ENCODE results near the gene DNTTIP2. TPM values are rescaled to one million over a fixed set of nuclear protein-coding genes. Genes with fewer than 3 reads are reported as not detected.

DNTTIP2 gene
- total and polyA plus RNA-seq, 2 donors (not counting 3 experiments of a cell fraction or from before 2014, with no cell fraction given): 8.0 to 53.7 TPM

DNA sequence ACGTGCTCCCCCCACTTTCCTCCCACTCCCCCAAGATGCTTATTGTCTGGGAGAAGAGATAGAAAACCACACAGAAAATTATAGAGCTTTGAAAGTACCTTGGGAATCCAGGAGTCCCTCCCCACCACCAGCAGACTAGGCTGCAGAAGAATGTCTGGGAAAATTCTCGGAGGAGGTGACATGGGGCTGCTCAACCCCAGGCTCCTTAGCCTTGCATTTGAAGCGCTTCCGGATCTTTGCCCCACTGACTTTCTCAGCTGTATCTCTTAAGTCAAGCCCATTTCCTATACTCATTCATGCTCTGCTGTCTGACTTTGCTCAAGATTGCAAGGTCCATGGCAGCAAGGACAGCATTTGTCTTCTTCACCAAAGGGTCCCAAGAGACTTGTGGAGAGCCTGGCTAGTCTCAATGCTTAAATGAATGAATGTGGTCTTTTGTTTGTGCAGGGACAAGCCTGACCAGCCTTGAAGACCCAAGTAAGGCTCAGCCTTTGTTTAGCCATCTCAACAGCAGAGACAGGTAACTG lies 38.0 kb downstream of the DNTTIP2 start:
- POLR2A ChIA-PET: interaction anchor here (0.7 kb wide), 1 partner anchor 169 kb away, joined by 3 read pairs; no protein-coding TSS in a partner anchor

More for the DNA sequence above, 38.0 kb downstream of the DNTTIP2 start:
- Histone ChIP-seq H3K4me3 (replicated peaks in 1 of 3; ENCODE audit: insufficient read depth in 1 of 3, low read depth in 1 of 3, low read length in 3 of 3) (no peak overlapping the region), H4K20me1 (replicated peaks; ENCODE audit: control insufficient read depth, extremely low read depth, insufficient read depth, low read length) (no peaks in the 10 kb centered on the region), H3K9me3 (replicated peaks; ENCODE audit: control insufficient read depth, insufficient read depth, low read length) (no peaks in the 10 kb centered on the region), H3K79me2 (ENCODE audit: control insufficient read depth, insufficient read depth, low read length) (no peaks in the 10 kb centered on the region), H3K4me1 (ENCODE audit: control insufficient read depth, extremely low read depth, insufficient read depth, low read length) (peaks cover 16% of the 10 kb centered on the region), H3K27me3 (ENCODE audit: control insufficient read depth in 2 of 2, insufficient read depth in 2 of 2, low read length in 2 of 2) (no peaks in the 10 kb centered on the region), H3K27ac (ENCODE audit: insufficient read depth, low read depth, low read length) (no peak overlapping the region), H3K9me1 (replicated peaks; ENCODE audit: control insufficient read depth, extremely low read depth, insufficient read depth, low read length) (no peaks in the 10 kb centered on the region), H3K4me2 (ENCODE audit: insufficient read depth, low read length) (no peak overlapping the region), H3K36me3 (ENCODE audit: control insufficient read depth in 2 of 2, extremely low read depth in 1 of 2, insufficient read depth in 2 of 2, low read length in 2 of 2) (no peaks in the 10 kb centered on the region), H3K9ac (replicated peaks; ENCODE audit: extremely low read depth, insufficient read depth, low read length) (no peak overlapping the region), H2AFZ (ENCODE audit: low read depth, low read length) (no peak overlapping the region)
- CTCF ChIA-PET: interaction anchor here (11.7 to 11.8 kb wide), 2 partner anchors 26 to 208 kb away, joined by 317 to 325 read pairs; no protein-coding TSS in a partner anchor
- intact Hi-C loops (cut with micrococcal nuclease) (no loop called here), dilution Hi-C loops (cut with MboI; ENCODE audit: extremely low pct_ligation_motif_present, low sequenced_read_pairs) (no loop called here)
- TF ChIP-seq POLR2A (IDR thresholded peaks at IDR 0.05; ENCODE audit: low read depth, low read length) (no peak), GATA2 (IDR thresholded peaks at IDR 0.05; ENCODE audit: insufficient read depth, insufficient read length, low read depth, low read length) (no peak), FOS (IDR thresholded peaks at IDR 0.05; ENCODE audit: borderline replicate concordance, insufficient read depth, low read length) (no peak), JUN (IDR thresholded peaks at IDR 0.05; ENCODE audit: borderline replicate concordance, insufficient read depth, insufficient read length, low read depth) (no peak), MYC (IDR thresholded peaks at IDR 0.05; ENCODE audit: low read depth, low read length) (no peak), EZH2 (IDR thresholded peaks at IDR 0.05; ENCODE audit: borderline replicate concordance, low read depth, low read length, severe bottlenecking) (no peak), POLR2AphosphoS5 (IDR thresholded peaks at IDR 0.05; ENCODE audit: insufficient read depth, low read depth, low read length) (no peak)
- TF ChIP-seq, protein P1, sequence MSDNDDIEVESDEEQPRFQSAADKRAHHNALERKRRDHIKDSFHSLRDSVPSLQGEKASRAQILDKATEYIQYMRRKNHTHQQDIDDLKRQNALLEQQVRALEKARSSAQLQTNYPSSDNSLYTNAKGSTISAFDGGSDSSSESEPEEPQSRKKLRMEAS (IDR thresholded peaks at IDR 0.05; ENCODE audit: insufficient read depth, insufficient read length): no peak
- TF ChIP-seq, protein P2, sequence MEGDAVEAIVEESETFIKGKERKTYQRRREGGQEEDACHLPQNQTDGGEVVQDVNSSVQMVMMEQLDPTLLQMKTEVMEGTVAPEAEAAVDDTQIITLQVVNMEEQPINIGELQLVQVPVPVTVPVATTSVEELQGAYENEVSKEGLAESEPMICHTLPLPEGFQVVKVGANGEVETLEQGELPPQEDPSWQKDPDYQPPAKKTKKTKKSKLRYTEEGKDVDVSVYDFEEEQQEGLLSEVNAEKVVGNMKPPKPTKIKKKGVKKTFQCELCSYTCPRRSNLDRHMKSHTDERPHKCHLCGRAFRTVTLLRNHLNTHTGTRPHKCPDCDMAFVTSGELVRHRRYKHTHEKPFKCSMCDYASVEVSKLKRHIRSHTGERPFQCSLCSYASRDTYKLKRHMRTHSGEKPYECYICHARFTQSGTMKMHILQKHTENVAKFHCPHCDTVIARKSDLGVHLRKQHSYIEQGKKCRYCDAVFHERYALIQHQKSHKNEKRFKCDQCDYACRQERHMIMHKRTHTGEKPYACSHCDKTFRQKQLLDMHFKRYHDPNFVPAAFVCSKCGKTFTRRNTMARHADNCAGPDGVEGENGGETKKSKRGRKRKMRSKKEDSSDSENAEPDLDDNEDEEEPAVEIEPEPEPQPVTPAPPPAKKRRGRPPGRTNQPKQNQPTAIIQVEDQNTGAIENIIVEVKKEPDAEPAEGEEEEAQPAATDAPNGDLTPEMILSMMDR (IDR thresholded peaks at IDR 0.05; ENCODE audit: extremely low read depth in 1 of 2, insufficient read depth in 1 of 2, low read depth in 1 of 2, low read length in 2 of 2): no peak
- no peak for FAIRE-seq
- BruUV-seq (replicated peaks): no TSS peak
- no peak for DNase-seq (ENCODE audit: low read depth, low spot score)
